GM12878 (cell line): Measurements from ENCODE around the gene FCER2. TPM values are rescaled to one million over a fixed set of nuclear protein-coding genes. Genes with fewer than 3 reads are reported as not detected.

Experiments used
- ATAC-seq: fragments of 200-7000 bp; cut with Tn5 transposase; 3 replicates; pipeline ENCODE4 v1.9.1; 2020; ENCODE audit warnings: mild to moderate bottlenecking, moderate library complexity
- BruUV-seq: library from RNA; stranded (reverse); fragments of 400-500 nt; replicated peaks from 2 replicates; lab custom pipeline; 2021; lab: Mats Ljungman, UMichigan
- CTCF ChIA-PET: fragments of 300-600 bp; sonication (Branson Sonifier 250); formaldehyde crosslinking; extraction: SDS; loops from one replicate; lab custom pipeline; 2021; ENCODE audit warnings: inconsistent platforms; lab: Yijun Ruan, JAX
- POLR2A ChIA-PET: fragments of 350-600 bp; formaldehyde crosslinking; extraction: SDS; loops from one replicate; lab custom pipeline; 2021; ENCODE audit warnings: inconsistent platforms; lab: Charles Lee
- RAD21 ChIA-PET: fragments of 300-600 bp; sonication (Branson Sonifier 250); formaldehyde crosslinking; loops from one replicate; lab custom pipeline; 2023; ENCODE audit warnings: antibody characterized with exemption; ENCODE audit not compliant: unreplicated experiment; lab: Charles Lee
- SMC1A ChIA-PET: fragments of 300-600 bp; sonication (Branson Sonifier 250); formaldehyde crosslinking; loops from one replicate; lab custom pipeline; 2023; ENCODE audit not compliant: unreplicated experiment, uncharacterized antibody; lab: Charles Lee
- DNase-seq: peaks from one replicate; pipeline ENCODE4 v3.0.0-alpha.2; 2011; ENCODE audit warnings: low read depth, low spot score
- FAIRE-seq: peaks from 3 replicates; lab custom pipeline; 2011; peaks lifted over from hg19 to GRCh38; lab: Jason Lieb, UNC
- H2AFZ ChIP-seq: 2 replicates; pipeline ENCODE4 v1.6.0; 2011; ENCODE audit warnings: low read depth, low read length, control low read depth; ENCODE audit not compliant: control insufficient read depth
- H3K27ac ChIP-seq: 2 replicates; pipeline ENCODE4 v1.5.1; 2011; ENCODE audit warnings: control low read depth; ENCODE audit not compliant: control insufficient read depth, insufficient read depth
- H3K27me3 ChIP-seq, 2 experiments: replicated peaks in 1 of 2; 2 replicates each; pipeline versions ENCODE4 v1.6.0 to v1.6.1; 2011; ENCODE audit warnings: low read length in 1 of 2; ENCODE audit not compliant: control insufficient read depth in 2 of 2, insufficient read depth in 2 of 2
- H3K36me3 ChIP-seq, 2 experiments: 2 replicates each; pipeline ENCODE4 v1.5.1; 2011; ENCODE audit warnings: low read length in 1 of 2; ENCODE audit not compliant: control insufficient read depth in 2 of 2, insufficient read depth in 2 of 2
- H3K4me1 ChIP-seq: 2 replicates; pipeline ENCODE4 v1.6.1; 2011; ENCODE audit warnings: mild to moderate bottlenecking, low read length, moderate library complexity, mixed read lengths; ENCODE audit not compliant: control insufficient read depth, insufficient read depth
- H3K4me2 ChIP-seq: 2 replicates; pipeline ENCODE4 v1.6.0; 2011; ENCODE audit warnings: control low read depth; ENCODE audit not compliant: control insufficient read depth, insufficient read depth
- H3K4me3 ChIP-seq: fragments of 200-600 bp; sonication (generic); 2 replicates; pipeline ENCODE4 v1.5.1; 2016
- H3K79me2 ChIP-seq: 2 replicates; pipeline ENCODE4 v1.6.0; 2011; ENCODE audit warnings: low read length; ENCODE audit not compliant: control insufficient read depth, insufficient read depth
- H3K9ac ChIP-seq: 2 replicates; pipeline ENCODE4 v1.8.0; 2011; ENCODE audit warnings: low read length, control low read depth, mixed read lengths; ENCODE audit not compliant: control insufficient read depth, insufficient read depth
- H3K9me3 ChIP-seq: replicated peaks from 3 replicates; pipeline ENCODE4 v1.5.1; 2011; ENCODE audit warnings: mild to moderate bottlenecking, low read length; ENCODE audit not compliant: control insufficient read depth, insufficient read depth
- H4K20me1 ChIP-seq: 2 replicates; pipeline ENCODE4 v1.6.0; 2011; ENCODE audit not compliant: control insufficient read depth, insufficient read depth
- KAT2A ChIP-seq: conservative IDR thresholded peaks from 2 replicates; pipeline ENCODE4 v1.6.1; 2011; ENCODE audit warnings: low read depth, low read length; ENCODE audit not compliant: control insufficient read depth
- NBN ChIP-seq: fragments of 450-650 bp; IDR thresholded peaks from 2 replicates; pipeline ENCODE4 v1.6.1; 2016
- POU2F2 ChIP-seq: IDR thresholded peaks from 3 replicates; pipeline ENCODE4 v1.6.1; 2011; ENCODE audit warnings: low read depth, mild to moderate bottlenecking, low read length, borderline replicate concordance
- SP1 ChIP-seq: IDR thresholded peaks from one replicate; pipeline ENCODE4 v1.6.1; 2011; ENCODE audit warnings: low read depth, low read length
- WGBS: methylation state at CpG from one replicate; pipeline ENCODE4 v1.1.6; 2016; ENCODE audit warnings: low lambda C conversion rate; ENCODE audit not compliant: insufficient replicate concordance, insufficient coverage; ENCODE audit errors: missing lambda C conversion rate; 5-methylcytosine and 5-hydroxymethylcytosine counted together
- in situ Hi-C: fragments of 300-500 bp; cut with MboI; formaldehyde crosslinking; loops from 9 replicates; pipeline ENCODE4 v1.14.3; 2018; ENCODE audit warnings: mixed read lengths
- intact Hi-C: fragments of 100-400 bp; cut with micrococcal nuclease; formaldehyde crosslinking; loops from one replicate; pipeline ENCODE4 v1.14.2; 2022; ENCODE audit not compliant: unreplicated experiment
- polyA plus RNA-seq, 11 experiments: library from polyadenylated mRNA; depleted of rRNA in 4 of 11; unstranded in 6 of 11; stranded (reverse) in 5 of 11; fragments of >200 nt; fragmentation: Nextera tagmentation in 4 of 11; fragmentation: Illumina TruSeq in 1 of 11; extraction: Ambion mirVana in 4 of 11; extraction: Trizol in 1 of 11; gene quantifications; 1 replicate in 1 of 11; 2 replicates in 10 of 11; pipeline versions ENCODE4 v1.2.1 to v1.2.3, GENCODE V29; 2011 to 2016; ENCODE audit warnings: inconsistent platforms in 2 of 11, missing spikeins in 2 of 11, low read depth in 1 of 11
- total RNA-seq, 4 experiments: library from RNA; depleted of rRNA in 3 of 4; stranded (reverse); fragments of >200 nt in 3 of 4; fragmentation: Illumina TruSeq in 1 of 4; extraction: Trizol in 1 of 4; gene quantifications; 2 replicates each; pipeline versions ENCODE4 v1.2.1 to v1.2.3, GENCODE V29; 2013 to 2021
- TF ChIP-seq, protein P1 (sequence below): IDR thresholded peaks from 2 replicates; pipeline ENCODE4 v1.6.1; 2012; ENCODE audit warnings: low read length, inconsistent platforms
- TF ChIP-seq, protein P2 (sequence below): IDR thresholded peaks from 2 replicates; pipeline ENCODE4 v1.6.1; 2011; ENCODE audit warnings: mild to moderate bottlenecking, low read depth, low read length, moderate library complexity; ENCODE audit not compliant: insufficient replicate concordance
- TF ChIP-seq, protein P3 (sequence below): IDR thresholded peaks from 2 replicates; pipeline ENCODE4 v1.6.1; 2011; ENCODE audit warnings: low read depth, mild to moderate bottlenecking, low read length, moderate library complexity, borderline replicate concordance; ENCODE audit errors: extremely low read depth

FCER2 gene
- total and polyA plus RNA-seq, 10 of the 15 experiments (the other 5 are each of a cell fraction or from before 2014, with no cell fraction given), result 44.0 to 424 (median 241) TPM

DNA sequence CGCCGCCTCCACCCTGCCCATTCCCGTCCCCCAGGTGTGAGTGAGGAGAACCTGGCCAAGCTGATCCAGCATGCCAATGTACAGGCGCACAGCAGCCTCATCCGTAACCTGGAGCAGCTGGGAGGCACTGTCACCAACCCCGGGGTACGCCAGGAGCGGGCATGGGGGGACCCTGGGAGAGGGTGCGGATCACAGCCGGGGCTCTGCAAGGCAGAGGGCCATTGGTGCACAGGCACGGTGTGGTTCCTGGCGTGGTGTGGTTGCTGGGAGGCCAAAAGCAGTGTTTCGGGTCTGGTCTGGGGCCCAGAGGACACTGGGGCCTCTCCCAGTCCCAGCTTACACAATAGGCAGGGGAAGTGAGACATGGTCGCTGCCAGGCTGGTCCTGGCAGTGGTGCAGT is 56.8 kb downstream of the FCER2 start:
- H3K4me1 ChIP-seq, result peaks cover 3% of the 10 kb centered on the region
- no peak overlapping the region for H2AFZ ChIP-seq
- no peaks in the 10 kb centered on the region for H3K79me2 ChIP-seq
- DNase-seq (no peak), FAIRE-seq (no peak), ATAC-seq (peak; percentile 23; the same call in 1 of the 3 replicates)
- H3K4me3 ChIP-seq, result no peak overlapping the region
- WGBS, result 90% methylated on average over 14 of the region's 14 CpGs
- intact Hi-C loops (no loop called here), in situ Hi-C loops (no loop called here)
- no peaks in the 10 kb centered on the region; the same call in 2 of the 3 replicates for H3K9me3 ChIP-seq
- no peaks in the 10 kb centered on the region for H4K20me1 ChIP-seq
- TF ChIP-seq POU2F2 (no peak), NBN (no peak), SP1 (no peak), KAT2A (no peak)
- TF ChIP-seq, protein P1, sequence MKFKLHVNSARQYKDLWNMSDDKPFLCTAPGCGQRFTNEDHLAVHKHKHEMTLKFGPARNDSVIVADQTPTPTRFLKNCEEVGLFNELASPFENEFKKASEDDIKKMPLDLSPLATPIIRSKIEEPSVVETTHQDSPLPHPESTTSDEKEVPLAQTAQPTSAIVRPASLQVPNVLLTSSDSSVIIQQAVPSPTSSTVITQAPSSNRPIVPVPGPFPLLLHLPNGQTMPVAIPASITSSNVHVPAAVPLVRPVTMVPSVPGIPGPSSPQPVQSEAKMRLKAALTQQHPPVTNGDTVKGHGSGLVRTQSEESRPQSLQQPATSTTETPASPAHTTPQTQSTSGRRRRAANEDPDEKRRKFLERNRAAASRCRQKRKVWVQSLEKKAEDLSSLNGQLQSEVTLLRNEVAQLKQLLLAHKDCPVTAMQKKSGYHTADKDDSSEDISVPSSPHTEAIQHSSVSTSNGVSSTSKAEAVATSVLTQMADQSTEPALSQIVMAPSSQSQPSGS, result no peak
- TF ChIP-seq, protein P2, sequence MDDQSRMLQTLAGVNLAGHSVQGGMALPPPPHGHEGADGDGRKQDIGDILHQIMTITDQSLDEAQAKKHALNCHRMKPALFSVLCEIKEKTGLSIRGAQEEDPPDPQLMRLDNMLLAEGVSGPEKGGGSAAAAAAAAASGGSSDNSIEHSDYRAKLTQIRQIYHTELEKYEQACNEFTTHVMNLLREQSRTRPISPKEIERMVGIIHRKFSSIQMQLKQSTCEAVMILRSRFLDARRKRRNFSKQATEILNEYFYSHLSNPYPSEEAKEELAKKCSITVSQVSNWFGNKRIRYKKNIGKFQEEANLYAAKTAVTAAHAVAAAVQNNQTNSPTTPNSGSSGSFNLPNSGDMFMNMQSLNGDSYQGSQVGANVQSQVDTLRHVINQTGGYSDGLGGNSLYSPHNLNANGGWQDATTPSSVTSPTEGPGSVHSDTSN, result no peak
- TF ChIP-seq, protein P3, sequence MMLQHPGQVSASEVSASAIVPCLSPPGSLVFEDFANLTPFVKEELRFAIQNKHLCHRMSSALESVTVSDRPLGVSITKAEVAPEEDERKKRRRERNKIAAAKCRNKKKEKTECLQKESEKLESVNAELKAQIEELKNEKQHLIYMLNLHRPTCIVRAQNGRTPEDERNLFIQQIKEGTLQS, result no peak
- peaks cover 0 to 2% of the 10 kb centered on the region in 2 experiments; a peak in 3 of 4 replicates for H3K36me3 ChIP-seq
- H3K4me2 ChIP-seq, result no peak overlapping the region
- POLR2A ChIA-PET, result no interaction called here
- H3K9ac ChIP-seq, result no peak overlapping the region
- no TSS peak for BruUV-seq
- CTCF ChIA-PET, result no interaction called here
- no peak overlapping the region for H3K27ac ChIP-seq
- H3K27me3 ChIP-seq, result no peaks in the 10 kb centered on the region
- SMC1A ChIA-PET, result no interaction called here
- RAD21 ChIA-PET, result no interaction called here
